GM23338 (cell line): ENCODE data around the gene ANKUB1. TPM values are rescaled to one million over a fixed set of nuclear protein-coding genes. Genes with fewer than 3 reads are reported as not detected.

Experiments
- ATAC-seq: fragments of 200-7000 bp; cut with Tn5 transposase; 3 replicates; pipeline ENCODE4 v1.9.1; 2020
- DNase-seq: peaks from one replicate; pipeline ENCODE4 v3.0.0-alpha.2; 2015; ENCODE audit warnings: low spot score
- H2AFZ ChIP-seq: fragments of 200-600 bp; sonication (generic); 2 replicates; pipeline ENCODE4 v1.8.0; 2016; ENCODE audit warnings: antibody characterized with exemption, mild to moderate bottlenecking, moderate library complexity
- H3F3A ChIP-seq: fragments of 200-600 bp; sonication (generic); replicated peaks from 2 replicates; pipeline ENCODE4 v1.8.0; 2017; ENCODE audit warnings: antibody characterized with exemption, mixed run types, low read depth
- H3K27ac ChIP-seq: fragments of 200-600 bp; sonication (generic); 2 replicates; pipeline ENCODE4 v1.6.1; 2016; ENCODE audit warnings: low read depth
- H3K27me3 ChIP-seq: fragments of 200-600 bp; sonication (generic); 2 replicates; pipeline ENCODE4 v1.8.0; 2016; ENCODE audit warnings: mild to moderate bottlenecking, mixed run types, moderate library complexity; ENCODE audit not compliant: insufficient read depth
- H3K36me3 ChIP-seq: fragments of 200-600 bp; sonication (generic); 2 replicates; pipeline ENCODE4 v1.8.0; 2016; ENCODE audit warnings: mild to moderate bottlenecking; ENCODE audit not compliant: insufficient read depth
- H3K4me1 ChIP-seq: fragments of 200-600 bp; sonication (generic); 2 replicates; pipeline ENCODE4 v1.8.0; 2016; ENCODE audit warnings: mild to moderate bottlenecking, moderate library complexity; ENCODE audit not compliant: insufficient read depth
- H3K4me2 ChIP-seq: fragments of 200-600 bp; sonication (generic); 2 replicates; pipeline ENCODE4 v1.7.1; 2017; ENCODE audit warnings: mixed run types
- H3K4me3 ChIP-seq: fragments of 200-600 bp; sonication (generic); 2 replicates; pipeline ENCODE4 v1.6.1; 2016; ENCODE audit warnings: mixed run types
- H3K79me2 ChIP-seq: fragments of 200-600 bp; sonication (generic); replicated peaks from 2 replicates; pipeline ENCODE4 v1.8.0; 2017; ENCODE audit warnings: mild to moderate bottlenecking; ENCODE audit not compliant: insufficient read depth
- H3K9me2 ChIP-seq: fragments of 200-600 bp; sonication (generic); 2 replicates; pipeline ENCODE4 v1.8.0; 2017; ENCODE audit not compliant: insufficient read depth
- H4K20me1 ChIP-seq: fragments of 200-600 bp; sonication (generic); replicated peaks from 2 replicates; pipeline ENCODE4 v1.8.0; 2017; ENCODE audit warnings: mild to moderate bottlenecking; ENCODE audit not compliant: insufficient read depth
- H3K27ac Mint-ChIP-seq: 2 replicates; pipeline ENCODE4 v1.8.0; 2020; ENCODE audit warnings: inconsistent platforms, mild to moderate bottlenecking, moderate library complexity, mixed read lengths
- H3K27me3 Mint-ChIP-seq: 3 replicates; pipeline ENCODE4 v1.8.0; 2022; ENCODE audit warnings: low read depth, mild to moderate bottlenecking, moderate library complexity, mixed read lengths, inconsistent platforms; ENCODE audit not compliant: insufficient read depth, poor library complexity
- H3K36me3 Mint-ChIP-seq: 3 replicates; pipeline ENCODE4 v1.8.0; 2021; ENCODE audit warnings: low read depth, mild to moderate bottlenecking, inconsistent platforms, moderate library complexity, mixed read lengths
- H3K4me1 Mint-ChIP-seq: 3 replicates; pipeline ENCODE4 v1.8.0; 2020; ENCODE audit warnings: mild to moderate bottlenecking, inconsistent platforms, mixed read lengths
- H3K4me3 Mint-ChIP-seq: 3 replicates; pipeline ENCODE4 v1.8.0; 2021; ENCODE audit warnings: moderate library complexity, mild to moderate bottlenecking, inconsistent platforms, mixed read lengths
- H3K9me3 Mint-ChIP-seq: 3 replicates; pipeline ENCODE4 v1.8.0; 2020; ENCODE audit warnings: moderate library complexity, mild to moderate bottlenecking, inconsistent platforms, mixed read lengths
- CREB1 ChIP-seq: fragments of 250-450 bp; sonication (Bioruptor Pico); IDR thresholded peaks from 2 replicates; pipeline ENCODE4 v1.5.0; 2020; ENCODE audit warnings: low read depth, mild to moderate bottlenecking, moderate library complexity
- CTCF ChIP-seq, 2 experiments: fragments of 200-600 bp in 1 of 2; sonication (generic) in 1 of 2; conservative IDR thresholded peaks; 2 replicates each; pipeline versions ENCODE4 v1.5.1 to v1.6.1; 2016 to 2017; ENCODE audit warnings: antibody characterized with exemption in 2 of 2, low read depth in 2 of 2, mild to moderate bottlenecking in 2 of 2, moderate library complexity in 1 of 2
- ETS1 ChIP-seq: IDR thresholded peaks from 2 replicates; pipeline ENCODE4 v1.6.1; 2016; ENCODE audit warnings: antibody characterized with exemption
- ZNF114 ChIP-seq: fragments of 250-450 bp; sonication (Bioruptor Pico); IDR thresholded peaks from 2 replicates; pipeline ENCODE4 v1.5.0; 2020; ENCODE audit warnings: mild to moderate bottlenecking, moderate library complexity
- polyA plus RNA-seq: library from polyadenylated mRNA; unstranded; fragments of >200 nt; fragmentation: Nextera tagmentation; extraction: Ambion mirVana; gene quantifications from 2 replicates; pipeline ENCODE4 v1.2.1, GENCODE V29; 2016
- total RNA-seq: library from RNA; depleted of rRNA; stranded (reverse); fragments of >200 nt; shearing (Covaris generic); gene quantifications from 2 replicates; pipeline ENCODE4 v1.2.3, GENCODE V29; 2014

ANKUB1 gene
- total and polyA plus RNA-seq, 2 experiments from 2014 or later: not detected

DNA sequence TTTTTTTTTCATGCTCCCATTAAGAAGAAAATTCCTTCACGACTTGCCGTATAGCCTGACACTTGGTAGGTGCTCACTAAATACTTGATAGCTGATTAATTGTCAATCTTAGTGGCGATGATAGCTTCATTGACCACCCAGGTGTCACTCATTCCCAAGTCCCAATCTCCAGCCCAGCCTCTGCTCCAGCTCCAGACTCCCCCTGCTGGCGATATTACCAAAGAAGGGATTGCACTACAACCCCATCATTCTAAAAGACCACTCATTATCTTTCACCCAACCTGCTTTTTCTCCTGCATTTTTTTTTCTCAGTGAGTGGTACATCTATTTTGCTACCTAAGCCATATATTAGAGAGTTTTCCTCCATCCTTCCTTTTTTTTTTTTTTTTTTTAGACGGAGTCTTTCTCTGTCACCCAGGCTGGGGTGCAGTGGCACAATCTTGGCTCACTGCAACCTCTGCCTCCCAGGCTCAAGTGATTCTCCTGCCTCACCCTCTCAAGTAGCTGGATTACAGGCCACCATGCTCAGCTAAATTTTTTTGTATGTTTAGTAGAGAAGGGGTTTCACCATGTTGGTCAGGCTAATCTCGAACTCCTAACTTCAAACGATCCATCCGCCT, 20.6 kb downstream of the ANKUB1 start:
- DNase-seq (peak; percentile 92), ATAC-seq (peak; percentile 95)
- no peak overlapping the region for H3K27ac ChIP-seq
- TF ChIP-seq CTCF (conservative IDR thresholded peaks at IDR 0.05; ENCODE audit: low read depth in 2 of 2) (peak; percentile 89), ZNF114 (CRISPR knock-in tag) (no peak)
- H2AFZ ChIP-seq: no peak overlapping the region
- no peaks in the 10 kb centered on the region for H3K27me3 ChIP-seq
- H3K4me2 ChIP-seq: no peak overlapping the region
- Mint-ChIP-seq H3K27me3 (peaks cover 1% of the 10 kb centered on the region), H3K9me3 (no peaks in the 10 kb centered on the region), H3K4me3 (no peak overlapping the region), H3K4me1 (peaks cover 8% of the 10 kb centered on the region; the same call in 2 of the 3 replicates), H3K27ac (no peak overlapping the region), H3K36me3 (no peaks in the 10 kb centered on the region)
- H3K4me3 ChIP-seq: no peak overlapping the region
- no peaks in the 10 kb centered on the region for H3K79me2 ChIP-seq
- H3K9me2 ChIP-seq: no peaks in the 10 kb centered on the region
- H3F3A ChIP-seq: no peaks in the 10 kb centered on the region
- H3K4me1 ChIP-seq: no peaks in the 10 kb centered on the region
- H4K20me1 ChIP-seq: no peaks in the 10 kb centered on the region
- H3K36me3 ChIP-seq: no peaks in the 10 kb centered on the region

- no peaks in the 10 kb centered on the region for H3K27me3 Mint-ChIP-seq
- no peak overlapping the region for H3K4me3 Mint-ChIP-seq
- Histone ChIP-seq H3K4me3 (no peak overlapping the region), H3K4me2 (no peak overlapping the region), H3K27ac (no peak overlapping the region), H2AFZ (no peak overlapping the region), H3K9me2 (no peaks in the 10 kb centered on the region), H4K20me1 (no peaks in the 10 kb centered on the region), H3K79me2 (no peaks in the 10 kb centered on the region), H3K36me3 (no peaks in the 10 kb centered on the region), H3K4me1 (no peaks in the 10 kb centered on the region), H3K27me3 (no peaks in the 10 kb centered on the region), H3F3A (no peaks in the 10 kb centered on the region)
- no peaks in the 10 kb centered on the region for H3K9me3 Mint-ChIP-seq
- peaks cover 8% of the 10 kb centered on the region; the same call in 2 of the 3 replicates for H3K4me1 Mint-ChIP-seq
- TF ChIP-seq ETS1 (no peak), CTCF (conservative IDR thresholded peaks at IDR 0.05; ENCODE audit: low read depth in 2 of 2) (peak in 1 of 2 experiments; percentile 26; a peak in 1 of 4 replicates)
- DNase-seq (no peak), ATAC-seq (no peak)
- no peaks in the 10 kb centered on the region for H3K36me3 Mint-ChIP-seq
- H3K27ac Mint-ChIP-seq: no peak overlapping the region
These were observed 22.1 kb downstream of the ANKUB1 start for GRCh38 chr3:149770246-149770645.

DNA sequence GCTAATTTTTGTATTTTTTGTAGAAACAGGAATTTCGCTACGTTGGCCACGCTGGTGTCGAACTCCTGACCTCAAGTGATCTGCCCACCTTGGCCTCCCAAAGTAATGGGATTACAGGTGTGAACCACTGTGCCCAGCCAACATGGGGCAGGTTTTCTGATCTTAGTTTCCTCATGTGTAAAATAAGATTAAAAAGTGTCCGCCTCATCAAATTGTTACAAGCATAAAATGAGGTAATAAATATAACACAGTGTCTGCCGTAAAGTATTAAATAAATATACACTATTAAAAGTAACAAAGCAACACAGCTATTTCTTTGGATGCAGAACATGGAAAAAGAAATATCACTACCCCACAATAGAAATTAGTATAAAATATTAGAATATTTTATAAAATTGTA, 23.6 kb downstream of the ANKUB1 start:
- no peaks in the 10 kb centered on the region for H3K36me3 ChIP-seq
- no peak overlapping the region for H3K4me2 ChIP-seq
- no peaks in the 10 kb centered on the region for H3K27me3 ChIP-seq
- DNase-seq: no peak
- no peaks in the 10 kb centered on the region for H3K4me1 ChIP-seq
- Mint-ChIP-seq H3K4me3 (no peak overlapping the region), H3K36me3 (no peaks in the 10 kb centered on the region), H3K27me3 (no peaks in the 10 kb centered on the region), H3K9me3 (no peaks in the 10 kb centered on the region), H3K4me1 (peaks cover 8% of the 10 kb centered on the region), H3K27ac (no peak overlapping the region)
- H3K4me3 ChIP-seq: no peak overlapping the region
- no peak overlapping the region for H2AFZ ChIP-seq
- no peak for TF ChIP-seq CREB1 (CRISPR knock-in tag)
- no peak for TF ChIP-seq ETS1
- TF ChIP-seq ZNF114 (CRISPR knock-in tag): no peak
- H3F3A ChIP-seq: no peaks in the 10 kb centered on the region
- H4K20me1 ChIP-seq: no peaks in the 10 kb centered on the region
- no peaks in the 10 kb centered on the region for H3K9me2 ChIP-seq
- H3K79me2 ChIP-seq: no peaks in the 10 kb centered on the region
- ATAC-seq: no peak
- H3K27ac ChIP-seq: no peak overlapping the region
